K562 (cell line): Measurements from ENCODE around the gene TRIM4. TPM values are rescaled to one million over a fixed set of nuclear protein-coding genes. Genes with fewer than 3 reads are reported as not detected.

Experiments used
- ATAC-seq: fragments of 200-7000 bp; cut with Tn5 transposase; 3 replicates; pipeline ENCODE4 v1.9.1; 2020; ENCODE audit warnings: moderate library complexity
- BruUV-seq: library from RNA; stranded (reverse); fragments of 400-500 nt; replicated peaks from 2 replicates; lab custom pipeline; 2021; lab: Mats Ljungman, UMichigan
- CTCF ChIA-PET: fragments of 300-600 bp; formaldehyde crosslinking; extraction: SDS; loops from one replicate; lab custom pipeline; 2021; ENCODE audit warnings: low intra/inter-chr PET ratio; lab: Yijun Ruan, JAX
- POLR2A ChIA-PET: fragments of 300-600, 350-650 bp; sonication (Branson Sonifier 250); formaldehyde crosslinking; extraction: SDS; loops from one replicate; lab custom pipeline; 2021; ENCODE audit warnings: antibody characterized with exemption, inconsistent platforms; lab: Yijun Ruan, JAX
- DNase-seq, 4 experiments: peaks; one replicate each; pipeline versions ENCODE4 v3.0.0 to v3.0.0-alpha.2; 2011 to 2018; ENCODE audit warnings: low spot score in 3 of 4, mixed read lengths in 3 of 4; ENCODE audit errors: extremely low read depth in 1 of 4
- FAIRE-seq: peaks from 2 replicates; lab custom pipeline; 2011; peaks lifted over from hg19 to GRCh38; lab: Jason Lieb, UNC
- H2AFZ ChIP-seq: 2 replicates; pipeline ENCODE4 v1.6.0; 2011; ENCODE audit warnings: low read depth, low read length, control low read depth, inconsistent platforms
- H3K27ac ChIP-seq: fragments of 200-600 bp; 3 replicates; pipeline ENCODE4 v1.8.0; 2011; ENCODE audit warnings: low read depth, mild to moderate bottlenecking, control low read depth, inconsistent platforms, low read length, moderate library complexity, mixed read lengths; ENCODE audit errors: extremely low read depth
- H3K27me3 ChIP-seq, 2 experiments: fragments of 300-600 bp in 1 of 2; 2 replicates in 1 of 2; 3 replicates in 1 of 2; pipeline versions ENCODE4 v1.6.0 to v1.8.0; 2011; ENCODE audit warnings: inconsistent platforms in 2 of 2, low read length in 2 of 2, mild to moderate bottlenecking in 1 of 2, mixed read lengths in 1 of 2, moderate library complexity in 1 of 2; ENCODE audit not compliant: control insufficient read depth in 2 of 2, insufficient read depth in 2 of 2
- H3K36me3 ChIP-seq: fragments of 300-600 bp; 3 replicates; pipeline ENCODE4 v1.8.0; 2011; ENCODE audit warnings: mild to moderate bottlenecking, low read length, inconsistent platforms; ENCODE audit not compliant: control insufficient read depth, insufficient read depth
- H3K4me1 ChIP-seq, 2 experiments: fragments of 200-600 bp in 1 of 2; replicated peaks in 1 of 2; 2 replicates in 1 of 2; 3 replicates in 1 of 2; pipeline versions ENCODE4 v1.5.1 to v1.8.0; 2011; ENCODE audit warnings: inconsistent platforms in 2 of 2, low read length in 2 of 2, mild to moderate bottlenecking in 1 of 2, mixed read lengths in 1 of 2, moderate library complexity in 1 of 2; ENCODE audit not compliant: control insufficient read depth in 2 of 2, insufficient read depth in 2 of 2
- H3K4me2 ChIP-seq: 2 replicates; pipeline ENCODE4 v1.6.1; 2011; ENCODE audit warnings: low read length, control low read depth, inconsistent platforms, mixed read lengths; ENCODE audit not compliant: insufficient read depth
- H3K4me3 ChIP-seq: fragments of 200-600 bp; sonication (generic), shearing (Covaris generic); 2 replicates; pipeline ENCODE4 v1.5.1; 2016; ENCODE audit warnings: control low read depth, inconsistent platforms
- H3K79me2 ChIP-seq: fragments of 200-600 bp; 3 replicates; pipeline ENCODE4 v1.8.0; 2011; ENCODE audit warnings: low read length, inconsistent platforms; ENCODE audit not compliant: control insufficient read depth, insufficient read depth
- H3K9ac ChIP-seq, 2 experiments: 2 replicates each; pipeline versions ENCODE4 v1.6.0 to v1.6.1; 2011; ENCODE audit warnings: low read depth in 2 of 2, low read length in 2 of 2, control low read depth in 1 of 2, inconsistent platforms in 1 of 2, mild to moderate bottlenecking in 1 of 2, mixed read lengths in 1 of 2; ENCODE audit not compliant: insufficient read depth in 1 of 2
- H3K9me1 ChIP-seq: one replicate; pipeline ENCODE4 v1.6.0; 2011; ENCODE audit warnings: inconsistent platforms, mild to moderate bottlenecking, low read length, moderate library complexity; ENCODE audit not compliant: control insufficient read depth, insufficient read depth
- H3K9me3 ChIP-seq: replicated peaks from 2 replicates; pipeline ENCODE4 v1.5.1; 2011; ENCODE audit warnings: low read depth, low read length, inconsistent platforms; ENCODE audit not compliant: control insufficient read depth, insufficient read depth
- H4K20me1 ChIP-seq: replicated peaks from 2 replicates; pipeline ENCODE4 v1.6.1; 2011; ENCODE audit warnings: low read length, inconsistent platforms, mixed read lengths; ENCODE audit not compliant: control insufficient read depth, insufficient read depth
- ARID1B ChIP-seq: fragments of 450-650 bp; IDR thresholded peaks from 2 replicates; pipeline ENCODE4 v1.6.1; 2016; ENCODE audit warnings: antibody characterized with exemption, mild to moderate bottlenecking, inconsistent platforms
- CREM ChIP-seq: IDR thresholded peaks from 2 replicates; pipeline ENCODE4 v1.6.1; 2014; ENCODE audit warnings: antibody characterized with exemption, low read depth
- CXXC5 ChIP-seq: fragments of 250-450 bp; sonication (Bioruptor Pico); IDR thresholded peaks from 2 replicates; pipeline ENCODE4 v1.8.0; 2022; ENCODE audit warnings: inconsistent platforms, mild to moderate bottlenecking, moderate library complexity
- HNRNPL ChIP-seq: fragments of 200-400 bp; formaldehyde crosslinking; IDR thresholded peaks from 2 replicates; pipeline ENCODE4 v1.6.1; 2017; ENCODE audit warnings: low read depth, mild to moderate bottlenecking, low read length
- HNRNPUL1 ChIP-seq: fragments of 200-400 bp; formaldehyde crosslinking; IDR thresholded peaks from 2 replicates; pipeline ENCODE4 v1.6.1; 2017; ENCODE audit warnings: low read length
- JUND ChIP-seq, 2 experiments: IDR thresholded peaks; 2 replicates in 1 of 2; 3 replicates in 1 of 2; pipeline ENCODE4 v1.6.1; 2011; ENCODE audit warnings: borderline replicate concordance in 2 of 2, low read depth in 2 of 2, low read length in 2 of 2, improper control_type of control experiment in 1 of 2, missing biosample characterization in 1 of 2, missing genetic modification characterization in 1 of 2, missing genetic modification reagents in 1 of 2
- KDM1A ChIP-seq, 2 experiments: fragments of 450-650 bp; IDR thresholded peaks; 2 replicates each; pipeline ENCODE4 v1.6.1; 2016; ENCODE audit warnings: mild to moderate bottlenecking in 2 of 2
- NR2C2 ChIP-seq, 2 experiments: fragments of 200-800 bp in 1 of 2; sonication (Bioruptor generic) in 1 of 2; sonication (generic) in 1 of 2; formaldehyde crosslinking in 1 of 2; IDR thresholded peaks; 2 replicates each; pipeline versions ENCODE4 v1.6.1 to v1.8.0; 2016 to 2022; ENCODE audit warnings: mild to moderate bottlenecking in 1 of 2, missing compliant biosample characterization in 1 of 2, missing genetic modification characterization in 1 of 2, missing genetic modification reagents in 1 of 2
- NR4A1 ChIP-seq, 2 experiments: fragments of 250-450 bp in 1 of 2; fragments of 450-650 bp in 1 of 2; sonication (Bioruptor Pico) in 1 of 2; IDR thresholded peaks; 2 replicates each; pipeline versions ENCODE4 v1.4.0 to v1.6.1; 2016 to 2020; ENCODE audit warnings: mild to moderate bottlenecking in 2 of 2, missing compliant biosample characterization in 1 of 2, missing genetic modification characterization in 1 of 2, moderate library complexity in 1 of 2
- SPI1 ChIP-seq: IDR thresholded peaks from 2 replicates; pipeline ENCODE4 v1.6.1; 2011; ENCODE audit warnings: low read depth, low read length, control low read depth, borderline replicate concordance
- ZKSCAN1 ChIP-seq: fragments of 150-350 bp; IDR thresholded peaks from 2 replicates; pipeline ENCODE4 v1.6.1; 2016; ENCODE audit warnings: low read depth, low read length
- ZNF133 ChIP-seq: fragments of 250-450 bp; sonication (Bioruptor Pico); IDR thresholded peaks from 2 replicates; pipeline ENCODE4 v1.4.0; 2020; ENCODE audit warnings: mild to moderate bottlenecking
- ZNF140 ChIP-seq: fragments of 250-450 bp; sonication (Bioruptor Pico); IDR thresholded peaks from 2 replicates; pipeline ENCODE4 v1.8.0; 2021; ENCODE audit warnings: moderate library complexity, mild to moderate bottlenecking, inconsistent platforms
- ZNF239 ChIP-seq: fragments of 250-450 bp; sonication (Bioruptor Pico); IDR thresholded peaks from 2 replicates; pipeline ENCODE4 v1.4.0; 2020; ENCODE audit warnings: mild to moderate bottlenecking
- ZNF699 ChIP-seq: fragments of 250-450 bp; sonication (Bioruptor Pico); IDR thresholded peaks from 2 replicates; pipeline ENCODE4 v1.8.0; 2021; ENCODE audit warnings: mild to moderate bottlenecking, moderate library complexity; ENCODE audit not compliant: insufficient replicate concordance
- ZNF778 ChIP-seq: fragments of 450-650 bp; formaldehyde crosslinking; IDR thresholded peaks from 2 replicates; pipeline ENCODE4 v1.4.0; 2020; ENCODE audit warnings: mild to moderate bottlenecking, moderate library complexity
- WGBS: fragments of 100-300 bp; shearing (Covaris generic); methylation state at CpG from one replicate; pipeline ENCODE4 v1.1.6; 2016; ENCODE audit warnings: low coverage, mixed read lengths; ENCODE audit not compliant: insufficient coverage; ENCODE audit errors: missing lambda C conversion rate; 5-methylcytosine and 5-hydroxymethylcytosine counted together
- in situ Hi-C: fragments of 300-500 bp; cut with MboI; formaldehyde crosslinking; loops from 4 replicates; pipeline ENCODE4 v1.15.0; 2018; ENCODE audit warnings: inconsistent platforms, mixed read lengths
- intact Hi-C: fragments of 100-400 bp; cut with micrococcal nuclease; formaldehyde crosslinking; loops from 2 replicates; pipeline ENCODE4 v1.14.2; 2022
- polyA plus RNA-seq, 8 experiments: library from polyadenylated mRNA; depleted of rRNA in 4 of 8; stranded (reverse) in 5 of 8; unstranded in 3 of 8; fragments of >200 nt; fragmentation: Nextera tagmentation in 2 of 8; fragmentation: Illumina TruSeq in 1 of 8; extraction: Ambion mirVana in 2 of 8; extraction: Trizol in 1 of 8; gene quantifications; 2 replicates each; pipeline versions ENCODE4 v1.2.1 to v1.2.3, GENCODE V29; 2011 to 2014; ENCODE audit warnings: inconsistent platforms in 1 of 8, missing spikeins in 1 of 8
- total RNA-seq, 7 experiments: library from RNA; depleted of rRNA in 6 of 7; stranded (reverse); fragments of >200 nt in 6 of 7; fragmentation: Illumina TruSeq in 2 of 7; extraction: Trizol in 2 of 7; gene quantifications; 2 replicates each; pipeline versions ENCODE4 v1.2.1 to v1.2.3, GENCODE V29; 2011 to 2021; ENCODE audit warnings: low replicate concordance in 1 of 7
- TF ChIP-seq, protein P1 (sequence below): fragments of 450-650 bp; IDR thresholded peaks from one replicate; pipeline ENCODE4 v1.6.1; 2018; ENCODE audit warnings: mild to moderate bottlenecking, moderate library complexity; ENCODE audit not compliant: partially characterized antibody
- TF ChIP-seq, protein P2 (sequence below): fragments of 450-650 bp; IDR thresholded peaks from 2 replicates; pipeline ENCODE4 v1.6.1; 2016; ENCODE audit warnings: mild to moderate bottlenecking

Gene TRIM4
- total and polyA plus RNA-seq, 9 of the 15 experiments (the other 6 are each of a cell fraction or from before 2014, with no cell fraction given): 6.2 to 28.3 (median 22.4) TPM

DNA sequence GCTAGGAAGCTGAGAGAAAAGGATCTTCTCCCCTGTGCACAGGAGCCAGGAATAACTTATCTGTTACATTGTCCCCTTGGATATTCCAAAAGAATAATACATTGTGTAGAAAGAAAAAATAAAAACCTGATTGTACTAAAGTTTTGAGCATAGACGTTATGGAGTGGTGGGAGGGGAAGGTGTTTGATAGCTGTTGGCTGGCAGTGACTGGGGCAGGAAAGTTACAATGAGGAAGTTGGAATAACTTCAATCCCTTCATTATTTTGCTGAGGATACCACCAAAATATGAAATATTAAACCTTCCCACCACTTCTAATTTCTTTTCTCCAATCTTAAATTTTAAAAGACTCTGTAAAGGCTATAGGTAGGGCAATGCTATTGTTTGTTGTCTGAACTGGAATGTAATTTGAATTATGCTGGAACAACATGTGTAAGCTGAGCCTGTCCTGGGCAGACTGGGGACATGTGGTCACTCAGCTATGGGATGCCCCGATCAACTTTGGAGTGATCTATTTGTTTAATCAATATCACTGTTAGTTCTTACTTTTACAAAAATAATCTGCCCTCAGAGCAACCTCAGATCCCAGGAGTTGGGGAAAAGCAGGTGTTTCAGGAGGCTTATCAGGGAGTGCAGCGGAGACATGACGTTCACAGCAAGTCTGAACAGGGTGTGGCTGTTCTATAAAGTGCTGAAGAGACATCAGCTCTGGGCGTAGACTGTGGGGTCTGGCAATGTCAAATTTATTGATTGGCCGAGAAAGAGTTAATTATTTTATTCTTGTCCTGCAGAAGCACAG is 70.7 kb downstream of the TRIM4 start:
- no peak overlapping the region for H2AFZ ChIP-seq
- no peaks in the 10 kb centered on the region for H3K36me3 ChIP-seq
- peak; percentile 37 to 54 (median 47) for DNase-seq
- in situ Hi-C loops: no loop called here
- intact Hi-C loops: no loop called here
- H4K20me1 ChIP-seq: no peaks in the 10 kb centered on the region
- H3K27me3 ChIP-seq: no peaks in the 10 kb centered on the region; a peak in 1 of 5 replicates
- no peak overlapping the region for H3K27ac ChIP-seq
- peak overlapping the region; percentile 44 for H3K4me2 ChIP-seq
- H3K9me1 ChIP-seq: no peaks in the 10 kb centered on the region
- ATAC-seq: peak; percentile 90
- WGBS: 3% methylated on average over 6 of the region's 6 CpGs
- CTCF ChIA-PET: no interaction called here
- no peaks in the 10 kb centered on the region for H3K79me2 ChIP-seq
- BruUV-seq: no TSS peak
- peak; percentile 59 for FAIRE-seq
- no peak overlapping the region for H3K4me3 ChIP-seq
- POLR2A ChIA-PET: interaction anchor here (0.6 to 2.7 kb wide), 7 partner anchors 9 to 394 kb away, joined by 3 to 15 read pairs (median 3); partner anchors contain the start of gene CYP3A5
- H3K9me3 ChIP-seq: no peaks in the 10 kb centered on the region
- H3K4me1 ChIP-seq: peaks cover 0 to 14% of the 10 kb centered on the region in 2 experiments; a peak in 2 of 5 replicates
- H3K9ac ChIP-seq: no peak overlapping the region
- TF ChIP-seq NR4A1 (CRISPR knock-in tag; IDR thresholded peaks at IDR 0.05) (no peak), NR4A1 (tag; IDR thresholded peaks at IDR 0.05) (no peak), HNRNPL (no peak), ZNF140 (CRISPR knock-in tag) (no peak), ARID1B (peak; percentile 48; the same call in 1 of the 2 replicates), KDM1A (IDR thresholded peaks at IDR 0.05) (no peak), HNRNPUL1 (no peak), ZKSCAN1 (no peak), SPI1 (0 out of 2 replicates have a peak, but pooled peaks have one; percentile 30), ZNF133 (no peak), ZNF778 (CRISPR knock-in tag) (no peak), ZNF239 (CRISPR knock-in tag) (no peak), ZNF699 (CRISPR knock-in tag) (no peak), JUND (IDR thresholded peaks at IDR 0.05; ENCODE audit: borderline replicate concordance, low read depth, low read length) (peak; percentile 26; the same call in 1 of the 2 replicates), JUND (tag; IDR thresholded peaks at IDR 0.05; ENCODE audit: borderline replicate concordance, low read depth, low read length) (no peak), CXXC5 (CRISPR knock-in tag) (peak; percentile 39), NR2C2 (CRISPR knock-in tag; IDR thresholded peaks at IDR 0.05) (no peak), NR2C2 (tag; IDR thresholded peaks at IDR 0.05) (no peak), CREM (peak; percentile 76)
- TF ChIP-seq, protein P1, sequence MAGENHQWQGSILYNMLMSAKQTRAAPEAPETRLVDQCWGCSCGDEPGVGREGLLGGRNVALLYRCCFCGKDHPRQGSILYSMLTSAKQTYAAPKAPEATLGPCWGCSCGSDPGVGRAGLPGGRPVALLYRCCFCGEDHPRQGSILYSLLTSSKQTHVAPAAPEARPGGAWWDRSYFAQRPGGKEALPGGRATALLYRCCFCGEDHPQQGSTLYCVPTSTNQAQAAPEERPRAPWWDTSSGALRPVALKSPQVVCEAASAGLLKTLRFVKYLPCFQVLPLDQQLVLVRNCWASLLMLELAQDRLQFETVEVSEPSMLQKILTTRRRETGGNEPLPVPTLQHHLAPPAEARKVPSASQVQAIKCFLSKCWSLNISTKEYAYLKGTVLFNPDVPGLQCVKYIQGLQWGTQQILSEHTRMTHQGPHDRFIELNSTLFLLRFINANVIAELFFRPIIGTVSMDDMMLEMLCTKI: no peak
- TF ChIP-seq, protein P2, sequence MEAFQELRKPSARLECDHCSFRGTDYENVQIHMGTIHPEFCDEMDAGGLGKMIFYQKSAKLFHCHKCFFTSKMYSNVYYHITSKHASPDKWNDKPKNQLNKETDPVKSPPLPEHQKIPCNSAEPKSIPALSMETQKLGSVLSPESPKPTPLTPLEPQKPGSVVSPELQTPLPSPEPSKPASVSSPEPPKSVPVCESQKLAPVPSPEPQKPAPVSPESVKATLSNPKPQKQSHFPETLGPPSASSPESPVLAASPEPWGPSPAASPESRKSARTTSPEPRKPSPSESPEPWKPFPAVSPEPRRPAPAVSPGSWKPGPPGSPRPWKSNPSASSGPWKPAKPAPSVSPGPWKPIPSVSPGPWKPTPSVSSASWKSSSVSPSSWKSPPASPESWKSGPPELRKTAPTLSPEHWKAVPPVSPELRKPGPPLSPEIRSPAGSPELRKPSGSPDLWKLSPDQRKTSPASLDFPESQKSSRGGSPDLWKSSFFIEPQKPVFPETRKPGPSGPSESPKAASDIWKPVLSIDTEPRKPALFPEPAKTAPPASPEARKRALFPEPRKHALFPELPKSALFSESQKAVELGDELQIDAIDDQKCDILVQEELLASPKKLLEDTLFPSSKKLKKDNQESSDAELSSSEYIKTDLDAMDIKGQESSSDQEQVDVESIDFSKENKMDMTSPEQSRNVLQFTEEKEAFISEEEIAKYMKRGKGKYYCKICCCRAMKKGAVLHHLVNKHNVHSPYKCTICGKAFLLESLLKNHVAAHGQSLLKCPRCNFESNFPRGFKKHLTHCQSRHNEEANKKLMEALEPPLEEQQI: no peak
